Prostate gland (tissue), 2 donors: Measurements from ENCODE around the gene CNTNAP2. TPM values are rescaled to one million over a fixed set of nuclear protein-coding genes. Genes with fewer than 3 reads are reported as not detected.

ENCODE experiments used
- DNase-seq: peaks from one replicate; pipeline ENCODE4 v3.0.0-alpha.2; 2019; ENCODE audit warnings: low spot score
- H3K27ac ChIP-seq, 2 donors: fragments of 200-600 bp; sonication (generic); 2 replicates each; pipeline ENCODE4 v1.5.1; 2017 to 2019
- H3K27me3 ChIP-seq: fragments of 200-600 bp; sonication (generic); replicated peaks from 2 replicates; pipeline ENCODE4 v1.5.1; 2019; ENCODE audit not compliant: insufficient read depth
- H3K36me3 ChIP-seq, 2 donors: fragments of 200-600 bp; sonication (generic); 1 replicate in 1 of 2; 2 replicates in 1 of 2; pipeline versions ENCODE4 v1.5.1 to v1.8.1; 2017 to 2019
- H3K4me1 ChIP-seq: fragments of 200-600 bp; sonication (generic); replicated peaks from 2 replicates; pipeline ENCODE4 v1.5.1; 2019
- H3K4me3 ChIP-seq, 2 donors: fragments of 200-600 bp; sonication (generic); 2 replicates each; pipeline ENCODE4 v1.5.1; 2017 to 2019
- H3K9me3 ChIP-seq: fragments of 200-600 bp; sonication (generic); 2 replicates; pipeline ENCODE4 v1.5.1; 2017
- CTCF ChIP-seq, 4 experiments: fragments of 200-600 bp in 2 of 4; fragments of 450-650 bp in 2 of 4; sonication (generic) in 2 of 4; IDR thresholded peaks; 1 replicate in 3 of 4; 2 replicates in 1 of 4; pipeline ENCODE4 v1.5.1; 2016 to 2019; ENCODE audit warnings: antibody characterized with exemption in 4 of 4, mild to moderate bottlenecking in 2 of 4, moderate library complexity in 2 of 4
- POLR2A ChIP-seq: fragments of 450-650 bp; IDR thresholded peaks from one replicate; pipeline ENCODE4 v1.6.1; 2016; ENCODE audit warnings: antibody characterized with exemption, mild to moderate bottlenecking
- POLR2AphosphoS5 ChIP-seq: sonication (generic); formaldehyde crosslinking; IDR thresholded peaks from one replicate; pipeline ENCODE4 v1.6.1; 2017; ENCODE audit warnings: antibody characterized with exemption
- WGBS: methylation state at CpG from one replicate; pipeline ENCODE4 v1.1.5; 2018; 5-methylcytosine and 5-hydroxymethylcytosine counted together
- intact Hi-C: fragments of 100-400 bp; cut with DNase I; formaldehyde crosslinking; loops from one replicate; pipeline ENCODE4 v1.14.2; 2022
- total RNA-seq, 2 donors: library from RNA; depleted of rRNA; stranded (reverse); fragments of >200 nt; gene quantifications; one replicate each; pipeline ENCODE4 v1.1.0, GENCODE V29; 2016

The CNTNAP2 gene
- total RNA-seq, 2 donors from 2014 or later, result 10.6 to 43.7 TPM

GRCh38 chr7:148115308-148115707 lies 1998.7 kb downstream of the CNTNAP2 start:
- no peak for DNase-seq
- TF ChIP-seq POLR2AphosphoS5, result no peak
- no peak for TF ChIP-seq CTCF (IDR thresholded peaks at IDR 0.05)
- TF ChIP-seq POLR2A, result no peak
- Histone ChIP-seq H3K9me3 (no peaks in the 10 kb centered on the region), H3K36me3 (no peaks in the 10 kb centered on the region), H3K4me3 (no peak overlapping the region), H3K4me1 (no peaks in the 10 kb centered on the region), H3K27me3 (no peaks in the 10 kb centered on the region), H3K27ac (no peak overlapping the region)
- WGBS, result 83% methylated on average over 5 of the region's 5 CpGs
- intact Hi-C loops, result no loop called here

- Histone ChIP-seq H3K4me3 (no peak overlapping the region), H3K4me1 (no peaks in the 10 kb centered on the region), H3K27ac (no peak overlapping the region), H3K9me3 (no peaks in the 10 kb centered on the region), H3K36me3 (no peaks in the 10 kb centered on the region), H3K27me3 (no peaks in the 10 kb centered on the region)
- DNase-seq, result no peak
- 43% methylated on average over 5 of the region's 5 CpGs for WGBS
- TF ChIP-seq CTCF (IDR thresholded peaks at IDR 0.05) (no peak), POLR2A (no peak), POLR2AphosphoS5 (no peak)
- intact Hi-C loops, result no loop called here
These were observed 1999.6 kb downstream of the CNTNAP2 start for GRCh38 chr7:148116195-148116594.

GRCh38 chr7:148116829-148117403 lies 2000.3 kb downstream of the CNTNAP2 start:
- no peaks in the 10 kb centered on the region for H3K36me3 ChIP-seq
- intact Hi-C loops, result no loop called here
- H3K4me3 ChIP-seq, result no peak overlapping the region
- no peaks in the 10 kb centered on the region for H3K4me1 ChIP-seq
- H3K9me3 ChIP-seq, result no peaks in the 10 kb centered on the region
- H3K27ac ChIP-seq, result no peak overlapping the region
- DNase-seq, result no peak
- 51% methylated on average over 4 of the region's 4 CpGs for WGBS
- no peak for TF ChIP-seq CTCF (IDR thresholded peaks at IDR 0.05)
- TF ChIP-seq POLR2AphosphoS5, result no peak
- TF ChIP-seq POLR2A, result no peak
- no peaks in the 10 kb centered on the region for H3K27me3 ChIP-seq

GRCh38 chr7:148118371-148118770 lies 2001.8 kb downstream of the CNTNAP2 start:
- intact Hi-C loops, result no loop called here
- no peak overlapping the region for H3K27ac ChIP-seq

More at GRCh38 chr7:148118371-148118770, 2001.8 kb downstream of the CNTNAP2 start:
- no peaks in the 10 kb centered on the region for H3K4me1 ChIP-seq
- no peaks in the 10 kb centered on the region for H3K27me3 ChIP-seq
- 63% methylated on average over 5 of the region's 5 CpGs for WGBS
- no peaks in the 10 kb centered on the region for H3K36me3 ChIP-seq
- DNase-seq, result no peak
- H3K9me3 ChIP-seq, result no peaks in the 10 kb centered on the region
- TF ChIP-seq POLR2AphosphoS5 (no peak), CTCF (IDR thresholded peaks at IDR 0.05) (no peak), POLR2A (no peak)
- no peak overlapping the region for H3K4me3 ChIP-seq
